Sigmoid colon (tissue), 7 donors: Measurements from ENCODE around the gene UBAP1. TPM values are rescaled to one million over a fixed set of nuclear protein-coding genes. Genes with fewer than 3 reads are reported as not detected.
"Not testable (repeated sequence)": the region's sequence is repeated elsewhere in the genome, so short reads cannot be mapped to it uniquely, and the experiment has no call there.

Source experiments
- DNase-seq: peaks from one replicate; pipeline ENCODE4 v3.0.0-alpha.2; 2019
- H3K27ac ChIP-seq, 4 donors: fragments of 200-600 bp; sonication (generic); one replicate each; pipeline ENCODE4 v1.5.1; 2016 to 2019; ENCODE audit warnings: mild to moderate bottlenecking in 1 of 4
- H3K27me3 ChIP-seq, 3 donors: fragments of 200-600 bp; sonication (generic); one replicate each; pipeline ENCODE4 v1.5.1; 2019; ENCODE audit warnings: mild to moderate bottlenecking in 1 of 3
- H3K36me3 ChIP-seq, 4 donors: fragments of 200-600 bp; sonication (generic); one replicate each; pipeline ENCODE4 v1.5.1; 2016 to 2019
- H3K4me1 ChIP-seq, 4 donors: fragments of 200-600 bp; sonication (generic); one replicate each; pipeline ENCODE4 v1.5.1; 2017 to 2019
- H3K4me3 ChIP-seq, 4 donors: fragments of 200-600 bp; sonication (generic); one replicate each; pipeline ENCODE4 v1.5.1; 2017 to 2019; ENCODE audit warnings: mild to moderate bottlenecking in 2 of 4, moderate library complexity in 1 of 4
- H3K9me3 ChIP-seq, 4 donors: fragments of 200-600 bp in 3 of 4; sonication (generic) in 3 of 4; one replicate each; pipeline versions ENCODE4 v1.5.1 to v1.6.1; 2013 to 2019
- CTCF ChIP-seq, 4 experiments: fragments of 450-650 bp in 3 of 4; fragments of 200-600 bp in 1 of 4; IDR thresholded peaks; one replicate each; pipeline ENCODE4 v1.5.1; 2016 to 2019; ENCODE audit warnings: antibody characterized with exemption in 4 of 4, mild to moderate bottlenecking in 3 of 4, moderate library complexity in 2 of 4
- EP300 ChIP-seq, 4 donors: sonication (generic); formaldehyde crosslinking; IDR thresholded peaks; one replicate each; pipeline ENCODE4 v1.6.1; 2017; ENCODE audit warnings: antibody characterized with exemption in 4 of 4
- POLR2A ChIP-seq, 2 donors: fragments of 450-650 bp; IDR thresholded peaks; one replicate each; pipeline ENCODE4 v1.6.1; 2016; ENCODE audit warnings: antibody characterized with exemption in 2 of 2, mild to moderate bottlenecking in 2 of 2, moderate library complexity in 2 of 2
- POLR2AphosphoS5 ChIP-seq, 4 donors: sonication (generic); formaldehyde crosslinking; IDR thresholded peaks; one replicate each; pipeline ENCODE4 v1.6.1; 2017; ENCODE audit warnings: antibody characterized with exemption in 4 of 4
- WGBS, 2 donors: extraction: QIAGEN DNeasy Blood & Tissue Kit; methylation state at CpG; one replicate each; pipeline ENCODE4 v1.1.7; 2013; 5-methylcytosine and 5-hydroxymethylcytosine counted together
- intact Hi-C: fragments of 100-400 bp; cut with DNase I; formaldehyde crosslinking; loops from one replicate; pipeline ENCODE4 v1.15.1; 2023
- polyA plus RNA-seq, 3 donors: library from polyadenylated mRNA; stranded (reverse); fragments of 200-250 nt; gene quantifications; one replicate each; pipeline ENCODE4 v1.2.3, GENCODE V29; 2013
- total RNA-seq, 4 donors: library from RNA; depleted of rRNA; stranded (reverse); fragments of >200 nt; gene quantifications; one replicate each; pipeline ENCODE4 v1.1.0, GENCODE V29; 2016
- donor health status: healthy with polysubstance abuse.
- donor health status: Bipolar disorder and iron deficiency.
- donor health status: healthy.

UBAP1 gene
- total and polyA plus RNA-seq, 7 donors, result 32.8 to 52.7 (median 42.5) TPM

GRCh38 chr9:34262971-34263370 lies 84.1 kb downstream of the UBAP1 start:
- Histone ChIP-seq H3K4me3 (no peak overlapping the region), H3K27ac (no peak overlapping the region), H3K4me1 (no peaks in the 10 kb centered on the region), H3K36me3 (no peaks in the 10 kb centered on the region), H3K9me3 (no peaks in the 10 kb centered on the region), H3K27me3 (no peaks in the 10 kb centered on the region)
- TF ChIP-seq EP300 (IDR thresholded peaks at IDR 0.05) (no peak), POLR2A (IDR thresholded peaks at IDR 0.05) (no peak), POLR2AphosphoS5 (IDR thresholded peaks at IDR 0.05) (no peak), CTCF (IDR thresholded peaks at IDR 0.05) (no peak)
- intact Hi-C loops, result no loop called here
- 92 to 94% methylated on average over 3 of the region's 3 CpGs for WGBS, 2 donors
- no peak for DNase-seq

- Histone ChIP-seq H3K4me1 (no peaks in the 10 kb centered on the region), H3K9me3 (no peaks in the 10 kb centered on the region), H3K4me3 (no peak overlapping the region), H3K27me3 (no peaks in the 10 kb centered on the region), H3K27ac (no peak overlapping the region), H3K36me3 (no peaks in the 10 kb centered on the region)
- intact Hi-C loops, result no loop called here
- DNase-seq, result no peak
- 30 to 49% methylated on average over 1 of the region's 1 CpG for WGBS, 2 donors
- TF ChIP-seq POLR2AphosphoS5 (IDR thresholded peaks at IDR 0.05) (no peak), CTCF (IDR thresholded peaks at IDR 0.05) (no peak), EP300 (IDR thresholded peaks at IDR 0.05) (no peak), POLR2A (IDR thresholded peaks at IDR 0.05) (no peak)
These were observed 88.8 kb downstream of the UBAP1 start for GRCh38 chr9:34267660-34268059.

GRCh38 chr9:34271265-34272006 lies 92.6 kb downstream of the UBAP1 start:
- Histone ChIP-seq H3K36me3 (no peaks in the 10 kb centered on the region), H3K9me3 (no peaks in the 10 kb centered on the region), H3K27me3 (no peaks in the 10 kb centered on the region), H3K27ac (no peak overlapping the region), H3K4me3 (no peak overlapping the region), H3K4me1 (no peaks in the 10 kb centered on the region)
- DNase-seq, result no peak
- TF ChIP-seq CTCF (IDR thresholded peaks at IDR 0.05) (no peak), POLR2A (IDR thresholded peaks at IDR 0.05) (no peak), POLR2AphosphoS5 (IDR thresholded peaks at IDR 0.05) (no peak), EP300 (IDR thresholded peaks at IDR 0.05) (no peak)
- 86 to 90% methylated on average over 5 of the region's 5 CpGs for WGBS, 2 donors
- intact Hi-C loops, result no loop called here

GRCh38 chr9:34272101-34272541 lies 93.3 kb downstream of the UBAP1 start:
- Histone ChIP-seq H3K4me1 (no peaks in the 10 kb centered on the region), H3K4me3 (no peak overlapping the region), H3K27me3 (no peaks in the 10 kb centered on the region), H3K27ac (no peak overlapping the region), H3K36me3 (no peaks in the 10 kb centered on the region), H3K9me3 (no peaks in the 10 kb centered on the region)
- TF ChIP-seq CTCF (IDR thresholded peaks at IDR 0.05) (no peak), POLR2AphosphoS5 (IDR thresholded peaks at IDR 0.05) (no peak), POLR2A (IDR thresholded peaks at IDR 0.05) (no peak), EP300 (IDR thresholded peaks at IDR 0.05) (no peak)
- WGBS, 2 donors, result 61 to 82% methylated on average over 3 of the region's 3 CpGs
- intact Hi-C loops, result no loop called here
- no peak for DNase-seq

- H3K36me3 ChIP-seq, intact Hi-C loops, H3K27me3 ChIP-seq, DNase-seq, H3K4me3 ChIP-seq, H3K27ac ChIP-seq, H3K4me1 ChIP-seq, H3K9me3 ChIP-seq: not testable (repeated sequence)
- WGBS, 2 donors, result no CpG with 5 or more reads among the region's 2 CpGs
These were observed 94.7 kb downstream of the UBAP1 start for GRCh38 chr9:34273588-34273987.
